ENCODE data around the gene ZMIZ1.

GRCh38 chr10:79132681-79133381 lies 64.1 kb downstream of the ZMIZ1 start:
- TF ChIP-seq SUZ12 (IDR thresholded peaks at IDR 0.05; ENCODE audit: extremely low read depth, insufficient read depth, insufficient read length) = no peak
- TF ChIP-seq YY1 (IDR thresholded peaks at IDR 0.05; ENCODE audit: insufficient read depth, insufficient read length) = no peak
- no peak for TF ChIP-seq ZNF274 (IDR thresholded peaks at IDR 0.05; ENCODE audit: low read depth, low read length)

Data from NT2/D1 (cell line).